OCI-M2 (cell line): ENCODE results near the gene MDM1.

Experiments
- DNase-seq: peaks from one replicate; lab custom pipeline; 2025; ENCODE audit not compliant: unreplicated experiment; lab: John Stamatoyannopoulos, UW

MDM1 gene

DNA sequence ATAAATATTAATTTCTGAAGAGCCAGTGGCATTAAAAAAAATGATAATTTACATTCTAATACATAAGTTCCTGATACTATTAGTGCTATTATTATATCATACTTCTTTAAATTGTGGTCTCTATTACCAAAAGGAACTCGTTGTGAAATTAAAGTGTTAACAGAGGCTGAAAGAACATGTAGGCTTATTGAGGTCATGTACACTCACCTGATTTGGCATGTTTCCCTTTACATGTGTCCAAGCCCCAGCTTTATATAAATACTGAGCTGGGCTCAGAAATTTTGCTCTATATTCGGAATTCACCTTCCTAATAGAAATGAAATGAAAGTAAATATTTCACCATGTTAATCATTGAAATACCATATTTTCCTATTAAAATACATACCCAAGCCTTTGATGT lies 11.0 kb downstream of the MDM1 start:
- no peak for DNase-seq

- DNase-seq, result no peak
Observed at GRCh38 chr12:68319988-68320623, 12.1 kb downstream of the MDM1 start.

DNA sequence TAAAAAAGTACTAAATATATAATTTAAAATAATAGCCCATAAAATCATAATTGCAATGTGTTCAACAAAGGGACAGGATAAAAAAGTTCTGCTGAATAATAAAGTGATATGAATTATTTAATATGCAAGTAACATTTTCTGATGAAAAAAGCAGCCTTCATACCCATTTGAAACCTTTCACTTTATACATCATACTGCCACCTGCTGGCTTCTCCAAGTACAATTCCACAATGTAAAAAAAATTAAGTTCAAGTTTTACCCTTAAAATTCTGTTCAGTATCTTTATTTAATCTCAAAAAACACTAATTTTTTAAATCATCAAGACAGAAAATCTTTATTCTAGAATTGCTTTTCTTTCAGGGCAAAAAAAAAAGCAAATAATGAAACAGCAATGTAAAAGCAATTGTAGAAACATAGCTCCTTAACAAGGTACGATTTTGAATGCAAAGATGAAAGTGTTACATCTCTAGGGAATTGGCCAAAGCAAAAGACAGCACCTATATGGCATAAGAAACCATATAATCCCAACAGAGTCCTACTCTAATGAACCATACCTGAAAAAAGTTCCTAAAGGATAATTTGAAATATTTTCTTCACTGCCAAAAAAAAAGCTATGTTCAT lies 15.0 kb downstream of the MDM1 start:
- no peak for DNase-seq

DNA sequence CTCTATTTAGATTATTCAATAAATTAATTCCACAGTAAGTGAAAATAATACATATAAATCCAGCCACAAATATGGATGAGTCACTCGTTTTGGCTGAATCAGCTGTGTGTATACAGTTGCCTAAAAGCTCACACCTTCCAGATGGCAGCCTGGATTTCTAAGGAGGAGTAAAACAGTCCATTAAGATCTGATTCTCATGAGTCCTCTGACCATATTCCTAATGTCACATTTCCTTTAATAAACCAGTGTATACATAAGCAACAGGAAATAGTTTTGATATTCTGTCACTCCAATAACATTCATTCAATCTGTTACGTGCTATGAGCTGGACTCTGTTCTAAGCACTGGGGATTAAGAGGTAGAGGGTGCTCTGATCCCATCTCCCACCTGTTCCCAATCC lies 21.8 kb downstream of the MDM1 start:
- no peak for DNase-seq

DNA sequence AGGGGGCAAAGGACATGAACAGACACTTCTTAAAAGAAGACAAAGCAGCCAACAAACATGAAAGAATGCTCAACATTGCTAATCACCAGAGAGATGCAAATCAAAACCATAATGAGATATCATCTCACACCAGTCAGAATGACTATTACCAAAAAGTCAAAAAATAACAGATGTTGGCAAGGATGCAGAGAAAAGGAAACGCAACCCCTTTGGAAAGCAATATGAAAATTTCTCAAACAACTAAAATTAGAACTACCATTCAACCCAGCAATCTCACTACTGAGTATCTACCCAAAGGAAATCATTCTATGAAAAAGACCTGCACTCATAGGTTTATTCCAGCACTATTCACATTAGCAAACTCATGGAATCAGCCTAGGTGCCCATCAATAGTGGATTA lies 25.6 kb downstream of the MDM1 start:
- DNase-seq, result no peak

DNA sequence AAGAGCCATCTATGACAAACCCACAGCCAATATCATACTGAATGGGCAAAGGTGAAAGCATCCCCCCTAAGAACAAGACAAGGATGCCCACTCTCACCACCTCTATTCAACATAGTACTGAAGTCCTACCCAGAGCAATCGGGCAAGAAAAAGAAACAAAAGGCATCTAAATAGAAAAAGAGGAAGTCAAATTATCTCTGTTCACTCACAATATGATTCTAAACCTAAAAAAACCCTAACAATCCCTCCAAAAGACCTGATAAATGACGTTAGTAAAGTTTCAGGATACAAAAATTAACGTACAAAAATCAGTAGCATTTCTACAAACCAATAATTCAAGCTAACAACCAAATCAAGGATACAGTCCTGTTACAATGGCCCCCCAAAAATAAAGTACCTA lies 26.9 kb downstream of the MDM1 start:
- no peak for DNase-seq

GRCh38 chr12:68304626-68305025 lies 27.5 kb downstream of the MDM1 start:
- DNase-seq, result no peak

DNA sequence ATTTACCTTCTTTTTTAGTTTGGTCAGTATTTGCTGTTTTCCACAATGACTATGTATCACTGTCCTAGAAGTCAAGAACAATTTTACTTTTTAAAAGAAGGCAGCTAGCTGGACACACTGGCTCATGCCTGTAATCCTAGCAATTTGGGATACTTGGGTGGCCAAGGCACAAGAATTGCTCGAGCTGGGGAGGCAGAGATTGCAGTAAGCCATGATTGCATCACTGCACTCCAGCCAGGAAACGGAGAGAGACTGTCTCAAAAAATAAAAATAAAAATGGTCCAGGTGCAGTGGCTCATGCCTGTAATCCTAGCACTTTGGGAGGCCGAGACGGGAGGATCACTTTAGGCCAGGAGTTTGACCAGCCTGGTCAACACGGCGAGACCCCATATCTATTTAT lies 28.3 kb downstream of the MDM1 start:
- DNase-seq, result no peak

- DNase-seq, result no peak
Observed at GRCh38 chr12:68297929-68298328, 34.2 kb downstream of the MDM1 start.

GRCh38 chr12:68294251-68294650 lies 37.9 kb downstream of the MDM1 start:
- no peak for DNase-seq

DNA sequence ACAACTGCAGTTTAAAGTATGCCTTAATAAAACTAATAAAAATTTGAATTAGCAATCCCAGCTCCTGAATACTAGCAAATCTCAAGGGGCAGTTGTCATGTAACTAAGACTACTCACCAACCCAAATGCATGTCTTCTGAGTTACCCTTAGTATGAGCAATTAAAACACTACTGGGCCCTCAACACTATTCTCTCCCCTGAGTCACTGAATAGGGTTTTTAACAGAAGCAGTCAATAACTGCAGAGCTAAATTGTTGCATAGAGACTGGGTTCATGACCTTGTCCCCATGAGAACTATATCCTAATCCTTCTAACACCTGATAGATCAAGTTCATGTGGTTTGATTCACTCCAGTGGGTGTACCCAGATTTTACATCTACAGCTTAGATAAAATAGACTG lies 38.8 kb downstream of the MDM1 start:
- DNase-seq, result no peak

DNA sequence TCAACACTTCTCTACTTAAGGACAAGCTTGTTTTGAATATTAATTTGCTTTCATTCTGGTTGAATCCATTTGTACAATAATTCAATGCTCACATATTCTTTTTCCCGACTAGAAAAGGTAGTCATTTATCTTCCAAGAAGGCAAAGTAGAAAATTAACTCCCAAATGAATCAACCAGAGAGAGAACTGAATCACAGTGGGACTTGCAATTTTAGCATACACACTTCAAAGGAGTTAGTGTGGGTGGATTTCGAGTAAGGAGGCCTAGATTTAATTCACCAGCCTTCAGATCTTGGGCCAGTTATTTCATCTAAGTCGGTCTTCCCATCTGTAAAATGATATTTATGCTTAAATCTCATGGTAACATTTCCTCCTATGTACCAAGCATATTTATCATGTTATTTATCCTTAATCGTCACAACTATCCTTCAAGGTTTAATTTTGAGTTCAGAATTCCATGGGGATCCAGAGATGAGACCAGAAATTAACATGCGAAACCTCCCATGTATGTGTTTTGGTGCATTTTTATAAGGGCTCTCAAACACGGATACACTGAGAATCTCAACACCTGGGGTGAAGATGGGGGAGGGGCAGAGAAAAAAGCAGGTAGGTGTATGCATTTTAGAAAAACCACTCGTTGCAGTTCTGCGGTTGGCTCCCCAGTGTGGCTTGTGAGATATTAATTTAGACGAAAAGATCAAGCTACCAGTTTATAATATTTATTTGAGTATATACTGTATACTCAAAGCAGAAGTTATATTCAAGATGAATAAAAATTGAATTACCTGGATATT lies 39.8 kb downstream of the MDM1 start:
- DNase-seq, result no peak

GRCh38 chr12:68291396-68292036 lies 40.6 kb downstream of the MDM1 start:
- DNase-seq, result no peak

GRCh38 chr12:68290126-68290525 lies 42.0 kb downstream of the MDM1 start:
- DNase-seq, result no peak

DNA sequence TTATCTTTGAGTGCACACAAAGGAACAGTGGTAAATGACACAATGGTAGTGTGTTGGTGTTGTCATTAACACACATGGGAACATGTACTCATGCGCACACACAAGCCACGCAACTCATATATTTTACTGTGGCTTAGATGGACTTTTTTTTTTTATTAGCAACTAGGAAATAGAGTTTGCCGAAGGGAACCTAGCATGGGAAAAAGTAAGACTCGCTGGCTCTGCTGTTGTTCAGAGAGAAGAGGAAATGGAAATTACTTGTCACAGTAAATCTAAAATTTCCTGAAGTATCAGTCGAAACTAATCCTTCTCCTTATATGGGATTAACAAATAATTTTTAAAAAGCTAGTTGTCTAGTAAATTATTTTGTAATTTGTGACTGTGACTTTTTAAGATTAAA lies 45.1 kb downstream of the MDM1 start:
- DNase-seq, result no peak

DNA sequence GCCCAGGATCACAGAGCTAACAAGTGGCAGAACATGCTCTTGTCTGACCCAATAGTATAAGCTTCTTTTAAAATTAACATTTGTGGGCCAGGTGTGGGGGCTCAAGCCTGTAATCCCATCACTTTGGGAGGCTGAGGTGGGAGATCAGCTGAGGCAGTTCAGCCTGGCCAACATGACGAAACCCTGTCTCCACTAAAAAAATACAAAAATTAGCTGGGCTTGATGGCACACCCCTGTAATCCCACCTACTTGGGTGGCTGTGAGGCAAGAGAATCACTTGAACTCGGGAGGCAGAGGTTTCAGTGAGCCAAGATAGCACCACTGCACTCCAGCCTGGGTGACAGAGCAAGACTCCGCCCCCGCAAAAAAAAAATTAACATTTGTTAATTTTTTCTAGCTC lies 45.8 kb downstream of the MDM1 start:
- DNase-seq, result no peak

GRCh38 chr12:68285541-68285940 lies 46.6 kb downstream of the MDM1 start:
- no peak for DNase-seq

- DNase-seq, result no peak
Observed at GRCh38 chr12:68281322-68282077, 50.7 kb downstream of the MDM1 start.

DNA sequence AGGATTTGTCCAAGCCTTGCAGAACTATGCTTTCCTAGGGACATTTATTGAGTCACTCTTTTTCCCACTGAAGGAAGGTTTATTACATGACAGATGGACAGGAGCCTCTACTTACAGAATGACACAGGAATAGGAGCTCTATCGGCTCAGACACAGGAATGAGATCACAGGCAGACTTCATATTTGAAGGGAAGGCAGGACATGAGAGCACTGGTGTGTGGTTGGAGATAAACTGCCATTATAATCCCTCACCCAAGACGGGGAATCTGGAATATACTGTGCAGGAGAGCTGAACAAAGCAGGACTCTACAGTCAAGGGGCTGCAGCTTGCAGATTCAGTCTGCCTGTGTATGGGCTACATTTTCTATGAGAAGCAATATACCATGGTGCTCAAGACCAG lies 51.9 kb downstream of the MDM1 start:
- no peak for DNase-seq

DNA sequence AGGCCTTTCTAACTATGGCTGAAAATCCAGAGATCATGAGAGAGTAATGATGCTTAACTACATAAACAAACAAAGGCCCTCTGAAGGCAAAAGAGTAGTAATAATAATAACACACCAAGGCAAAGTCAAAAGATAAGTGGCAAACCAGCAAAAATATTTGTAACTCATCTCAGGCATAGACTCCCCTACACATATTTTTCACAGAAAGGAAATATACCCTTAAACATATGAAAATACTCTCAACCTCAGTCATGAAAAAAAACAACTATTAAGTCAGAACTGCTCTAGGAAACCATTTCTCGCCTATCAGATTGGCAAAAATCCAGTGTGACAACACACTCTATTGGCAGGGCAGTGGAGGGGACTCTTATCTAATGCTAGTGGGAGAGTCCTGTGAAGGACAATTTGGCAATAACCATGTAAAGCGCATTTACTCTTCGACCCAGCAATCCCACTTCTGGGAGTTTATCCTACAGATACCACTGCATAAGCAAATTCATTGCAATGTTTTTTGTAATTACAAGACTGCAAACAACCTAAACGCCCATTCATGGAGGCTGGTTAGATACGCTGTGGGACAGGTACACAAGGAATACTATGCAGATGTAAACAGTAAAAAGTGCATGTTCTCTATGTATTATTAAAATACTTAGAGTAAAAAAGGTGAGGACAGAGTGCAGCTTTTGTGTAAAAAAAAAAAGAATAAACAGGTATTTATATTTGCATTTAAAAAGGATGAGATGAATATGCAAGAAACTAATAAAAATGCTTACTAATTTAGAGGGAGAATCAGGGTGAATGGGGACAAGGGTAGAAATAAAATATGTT lies 52.7 kb downstream of the MDM1 start:
- DNase-seq, result no peak
